ENCODE results near the gene NSG1.

- TF ChIP-seq EZH2phosphoT487 (IDR thresholded peaks at IDR 0.05; ENCODE audit: borderline replicate concordance, low read length), result no peak
- TF ChIP-seq CTCF (IDR thresholded peaks at IDR 0.05; ENCODE audit: low read depth, low read length, poor library complexity, severe bottlenecking), result no peak
Measured at GRCh38 chr4:4438891-4439290, 52.0 kb downstream of the NSG1 start.

All from DOHH2 (cell line).